Cardiac fibroblast (primary cell): ENCODE measurements around the gene DNAH17.

ENCODE experiments used
- DNase-seq, 2 donors: peaks; one replicate each; pipeline versions ENCODE4 v3.0.0 to v3.0.0-alpha.2; 2010; ENCODE audit warnings: low read depth in 2 of 2
- H3K4me3 ChIP-seq, 2 donors: replicated peaks in 1 of 2; 1 replicate in 1 of 2; 2 replicates in 1 of 2; pipeline ENCODE4 v1.5.1; 2011; ENCODE audit warnings: low read depth in 2 of 2, low read length in 2 of 2, mild to moderate bottlenecking in 2 of 2, moderate library complexity in 1 of 2
- TF ChIP-seq, protein P1 (sequence below): IDR thresholded peaks from one replicate; pipeline ENCODE4 v1.5.1; 2011; ENCODE audit warnings: low read depth, mild to moderate bottlenecking, low read length, inconsistent platforms

DNAH17 gene

DNA sequence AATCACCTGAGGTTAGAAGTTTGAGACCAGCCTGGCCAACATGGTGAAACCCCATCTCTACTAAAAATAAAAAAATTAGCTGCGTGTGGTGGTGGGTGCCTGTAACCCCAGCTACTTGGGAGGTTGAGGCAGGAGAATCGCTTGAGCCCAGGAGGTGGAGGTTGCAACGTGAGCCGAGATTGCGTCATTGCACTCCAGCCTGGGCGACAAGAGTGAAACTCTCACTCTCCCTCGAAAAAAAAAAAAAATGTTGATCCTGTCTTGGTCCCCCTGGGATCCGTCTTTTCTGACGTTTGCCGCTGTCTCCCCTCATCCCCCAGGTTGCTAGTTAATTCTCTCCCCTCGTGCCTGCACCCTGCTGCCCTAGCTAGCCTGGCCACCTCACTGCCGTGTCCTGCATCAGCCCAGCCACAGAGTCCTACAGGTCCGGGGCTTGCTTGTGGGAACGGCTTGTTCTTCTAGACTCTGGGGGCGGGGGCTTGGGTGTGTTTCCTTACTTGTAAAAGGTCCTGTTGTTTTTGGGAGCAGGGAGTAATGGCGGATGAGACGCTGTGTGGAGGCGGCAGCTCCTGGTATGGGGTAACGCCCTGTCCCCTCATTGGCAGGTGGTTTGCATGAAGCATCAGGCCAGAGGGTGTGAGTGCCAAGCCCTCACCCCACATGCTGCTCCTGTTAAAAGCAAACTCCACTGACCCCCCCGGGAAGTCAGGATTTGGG is 154.2 kb downstream of the DNAH17 start:
- no peak for DNase-seq
- TF ChIP-seq, protein P1, sequence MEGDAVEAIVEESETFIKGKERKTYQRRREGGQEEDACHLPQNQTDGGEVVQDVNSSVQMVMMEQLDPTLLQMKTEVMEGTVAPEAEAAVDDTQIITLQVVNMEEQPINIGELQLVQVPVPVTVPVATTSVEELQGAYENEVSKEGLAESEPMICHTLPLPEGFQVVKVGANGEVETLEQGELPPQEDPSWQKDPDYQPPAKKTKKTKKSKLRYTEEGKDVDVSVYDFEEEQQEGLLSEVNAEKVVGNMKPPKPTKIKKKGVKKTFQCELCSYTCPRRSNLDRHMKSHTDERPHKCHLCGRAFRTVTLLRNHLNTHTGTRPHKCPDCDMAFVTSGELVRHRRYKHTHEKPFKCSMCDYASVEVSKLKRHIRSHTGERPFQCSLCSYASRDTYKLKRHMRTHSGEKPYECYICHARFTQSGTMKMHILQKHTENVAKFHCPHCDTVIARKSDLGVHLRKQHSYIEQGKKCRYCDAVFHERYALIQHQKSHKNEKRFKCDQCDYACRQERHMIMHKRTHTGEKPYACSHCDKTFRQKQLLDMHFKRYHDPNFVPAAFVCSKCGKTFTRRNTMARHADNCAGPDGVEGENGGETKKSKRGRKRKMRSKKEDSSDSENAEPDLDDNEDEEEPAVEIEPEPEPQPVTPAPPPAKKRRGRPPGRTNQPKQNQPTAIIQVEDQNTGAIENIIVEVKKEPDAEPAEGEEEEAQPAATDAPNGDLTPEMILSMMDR: no peak
- no peak overlapping the region for H3K4me3 ChIP-seq

GRCh38 chr17:78422267-78422605 is 155.0 kb downstream of the DNAH17 start:
- DNase-seq: no peak
- no peak overlapping the region for H3K4me3 ChIP-seq
- TF ChIP-seq, protein P1: no peak

GRCh38 chr17:78421534-78422266 is 155.5 kb downstream of the DNAH17 start:
- H3K4me3 ChIP-seq: no peak overlapping the region
- DNase-seq: peak; percentile 78 to 81
- TF ChIP-seq, protein P1: peak; percentile 100

DNA sequence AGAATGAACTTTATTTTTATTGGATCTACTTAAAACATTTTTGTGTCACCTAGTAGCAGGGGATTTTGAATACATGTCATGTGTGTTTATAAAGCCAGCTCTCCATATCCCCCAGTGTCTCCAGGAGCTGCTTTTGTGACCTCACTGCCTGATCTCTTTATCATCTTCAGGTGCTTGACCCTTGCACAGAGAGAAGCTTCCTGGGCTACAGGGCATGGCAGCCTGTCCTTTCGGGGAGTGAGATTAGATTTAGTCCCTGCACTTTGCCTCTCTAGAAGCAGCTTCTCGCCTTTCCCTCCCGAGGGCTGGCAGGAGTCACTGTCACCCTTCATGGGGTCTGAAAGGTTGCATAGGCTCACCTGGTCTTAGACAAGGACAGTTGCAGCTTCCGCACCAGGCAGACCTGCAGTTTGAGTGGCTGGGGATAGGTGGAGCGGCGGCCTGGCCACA is 156.1 kb downstream of the DNAH17 start:
- no peak overlapping the region for H3K4me3 ChIP-seq
- no peak for DNase-seq
- TF ChIP-seq, protein P1: no peak

GRCh38 chr17:78419970-78420815 is 157.0 kb downstream of the DNAH17 start:
- no peak for DNase-seq
- TF ChIP-seq, protein P1: no peak
- no peak overlapping the region for H3K4me3 ChIP-seq

- H3K4me3 ChIP-seq: no peak overlapping the region
- TF ChIP-seq, protein P1: no peak
- DNase-seq: no peak
Observed at GRCh38 chr17:78418326-78419026, 158.7 kb downstream of the DNAH17 start.
